Measurements from ENCODE around the gene ADGRF4.

DNA sequence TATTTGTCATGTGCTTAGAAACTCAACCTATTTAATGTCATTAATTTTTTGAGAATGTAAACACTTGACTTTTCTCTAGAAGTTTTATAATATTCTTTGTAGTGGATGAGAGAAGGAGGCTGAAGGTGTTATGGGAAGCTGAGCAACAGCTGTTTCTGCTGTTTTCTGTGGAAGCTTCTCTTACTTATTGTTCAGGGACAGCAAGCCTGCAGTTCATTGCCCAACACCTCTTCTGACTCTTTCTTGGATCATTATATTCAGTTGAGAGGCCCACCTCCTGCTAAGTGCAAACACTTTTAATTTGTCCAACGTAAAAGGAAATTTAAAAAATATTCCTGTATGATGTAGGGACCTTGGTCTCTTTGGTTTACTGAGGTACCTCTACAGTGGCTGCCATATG lies 12.0 kb upstream of the ADGRF4 start:
- TF ChIP-seq, protein P1, sequence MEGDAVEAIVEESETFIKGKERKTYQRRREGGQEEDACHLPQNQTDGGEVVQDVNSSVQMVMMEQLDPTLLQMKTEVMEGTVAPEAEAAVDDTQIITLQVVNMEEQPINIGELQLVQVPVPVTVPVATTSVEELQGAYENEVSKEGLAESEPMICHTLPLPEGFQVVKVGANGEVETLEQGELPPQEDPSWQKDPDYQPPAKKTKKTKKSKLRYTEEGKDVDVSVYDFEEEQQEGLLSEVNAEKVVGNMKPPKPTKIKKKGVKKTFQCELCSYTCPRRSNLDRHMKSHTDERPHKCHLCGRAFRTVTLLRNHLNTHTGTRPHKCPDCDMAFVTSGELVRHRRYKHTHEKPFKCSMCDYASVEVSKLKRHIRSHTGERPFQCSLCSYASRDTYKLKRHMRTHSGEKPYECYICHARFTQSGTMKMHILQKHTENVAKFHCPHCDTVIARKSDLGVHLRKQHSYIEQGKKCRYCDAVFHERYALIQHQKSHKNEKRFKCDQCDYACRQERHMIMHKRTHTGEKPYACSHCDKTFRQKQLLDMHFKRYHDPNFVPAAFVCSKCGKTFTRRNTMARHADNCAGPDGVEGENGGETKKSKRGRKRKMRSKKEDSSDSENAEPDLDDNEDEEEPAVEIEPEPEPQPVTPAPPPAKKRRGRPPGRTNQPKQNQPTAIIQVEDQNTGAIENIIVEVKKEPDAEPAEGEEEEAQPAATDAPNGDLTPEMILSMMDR (IDR thresholded peaks at IDR 0.05; ENCODE audit: low read length), result no peak
- TF ChIP-seq EZH2 (IDR thresholded peaks at IDR 0.05; ENCODE audit: borderline replicate concordance, low read length), result no peak

Measured in OCI-LY1 (cell line).